A673 (cell line): Measurements from ENCODE around the gene DIDO1.

Source experiments
- CTCF ChIP-seq: fragments of 300-800, 200-600 bp; sonication (generic); conservative IDR thresholded peaks from 2 replicates; pipeline ENCODE4 v1.5.1; 2017; ENCODE audit warnings: low read depth, mild to moderate bottlenecking, antibody characterized with exemption, low read length, moderate library complexity, mixed read lengths
- EZH2 ChIP-seq: fragments of 200-600 bp; sonication (generic); IDR thresholded peaks from 2 replicates; pipeline ENCODE4 v1.6.1; 2017; ENCODE audit warnings: borderline replicate concordance, low read depth, mild to moderate bottlenecking, mixed read lengths, antibody characterized with exemption, low read length; ENCODE audit not compliant: poor library complexity, severe bottlenecking

DNA sequence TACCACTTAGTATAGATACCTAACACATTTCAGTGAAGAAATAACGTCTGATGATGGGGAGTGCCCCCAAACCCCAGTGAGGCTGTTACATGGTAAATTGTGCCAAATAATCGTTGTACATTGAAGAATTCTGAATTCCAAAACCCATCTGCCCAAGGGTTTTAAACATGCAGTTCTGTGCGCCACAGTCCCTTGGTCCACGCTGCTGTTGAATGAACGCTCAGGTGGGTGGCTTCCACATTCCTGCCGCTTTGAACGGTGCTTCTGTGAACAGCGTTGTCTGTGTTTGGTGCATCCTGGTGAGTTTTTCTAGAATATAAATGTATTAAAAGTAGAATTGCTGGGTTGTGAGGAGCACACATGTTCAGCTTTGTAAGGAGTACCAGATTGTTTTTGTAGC is 14.6 kb upstream of the DIDO1 start:
- TF ChIP-seq CTCF (no peak), EZH2 (no peak)
